Mucosa of descending colon (tissue), 3 donors: Measurements from ENCODE around the gene EMCN. TPM values are rescaled to one million over a fixed set of nuclear protein-coding genes. Genes with fewer than 3 reads are reported as not detected.

Source experiments
- ATAC-seq: fragments of 200-7000 bp; cut with Tn5 transposase; one replicate; pipeline ENCODE4 v1.9.1; 2020; ENCODE audit warnings: mild to moderate bottlenecking, moderate library complexity
- DNase-seq, 3 donors: peaks; one replicate each; pipeline ENCODE4 v3.0.0-alpha.2; 2020
- H3K36me3 ChIP-seq: fragments of 200-600 bp; one replicate; pipeline ENCODE4 v1.8.0; 2021; ENCODE audit warnings: low read depth, mild to moderate bottlenecking
- H3K4me1 ChIP-seq: fragments of 200-600 bp; one replicate; pipeline ENCODE4 v1.8.0; 2021; ENCODE audit warnings: low read depth, mild to moderate bottlenecking
- H3K4me3 ChIP-seq: fragments of 200-600 bp; one replicate; pipeline ENCODE4 v1.8.0; 2021; ENCODE audit warnings: mild to moderate bottlenecking
- H3K9me3 ChIP-seq: fragments of 200-600 bp; one replicate; pipeline ENCODE4 v1.8.0; 2021; ENCODE audit warnings: mild to moderate bottlenecking
- intact Hi-C, 2 donors: fragments of 100-400 bp; cut with DNase I in 1 of 2; cut with micrococcal nuclease in 1 of 2; formaldehyde crosslinking; loops; one replicate each; pipeline versions ENCODE4 v1.11.0 to v1.11.1; 2022; cut with DNase I, micrococcal nuclease
- total RNA-seq, 3 donors: library from RNA; stranded (reverse); fragmentation: NEBNext Ultra II Directional in 2 of 3; extraction: Animal tissue kit (Norgen Biotek cat#: 25700) in 2 of 3; gene quantifications; one replicate each; pipeline versions ENCODE4 v1.2.1 to v1.2.4, GENCODE V29; 2021 to 2023
- TF ChIP-seq, protein P1 (sequence below): fragments of 200-600 bp; IDR thresholded peaks from one replicate; pipeline ENCODE4 v1.8.0; 2022; ENCODE audit warnings: antibody characterized with exemption, mild to moderate bottlenecking
- donor health status: DM: no; HTN: no; CAD: no; lungs with moderate emphysema.
- donor health status: DM: no; HTN: no; CAD: no.
- donor health status: DM: no; HTN: yes; CAD: no.

EMCN gene
- total RNA-seq, 3 donors from 2014 or later = 3.1 to 8.0 (median 4.5) TPM

DNA sequence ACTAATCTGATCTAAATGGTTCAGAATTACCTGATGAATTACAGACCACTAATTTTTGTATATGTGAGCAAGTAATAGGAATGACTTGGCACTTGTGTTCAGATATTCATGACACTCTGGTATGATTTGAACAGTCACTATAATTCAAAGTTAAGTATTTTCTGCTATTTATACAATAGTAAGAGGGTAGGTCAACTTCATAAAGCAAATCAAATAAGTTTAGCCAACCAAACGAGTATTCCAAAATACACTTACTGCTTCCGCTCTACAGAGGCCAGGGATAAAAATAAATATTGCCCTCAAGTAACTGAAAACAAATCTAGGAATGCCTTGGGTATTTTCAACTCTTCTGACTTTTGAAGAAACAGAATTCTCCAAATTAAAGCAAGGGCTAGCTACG lies 9.1 kb downstream of the EMCN start:
- TF ChIP-seq, protein P1, sequence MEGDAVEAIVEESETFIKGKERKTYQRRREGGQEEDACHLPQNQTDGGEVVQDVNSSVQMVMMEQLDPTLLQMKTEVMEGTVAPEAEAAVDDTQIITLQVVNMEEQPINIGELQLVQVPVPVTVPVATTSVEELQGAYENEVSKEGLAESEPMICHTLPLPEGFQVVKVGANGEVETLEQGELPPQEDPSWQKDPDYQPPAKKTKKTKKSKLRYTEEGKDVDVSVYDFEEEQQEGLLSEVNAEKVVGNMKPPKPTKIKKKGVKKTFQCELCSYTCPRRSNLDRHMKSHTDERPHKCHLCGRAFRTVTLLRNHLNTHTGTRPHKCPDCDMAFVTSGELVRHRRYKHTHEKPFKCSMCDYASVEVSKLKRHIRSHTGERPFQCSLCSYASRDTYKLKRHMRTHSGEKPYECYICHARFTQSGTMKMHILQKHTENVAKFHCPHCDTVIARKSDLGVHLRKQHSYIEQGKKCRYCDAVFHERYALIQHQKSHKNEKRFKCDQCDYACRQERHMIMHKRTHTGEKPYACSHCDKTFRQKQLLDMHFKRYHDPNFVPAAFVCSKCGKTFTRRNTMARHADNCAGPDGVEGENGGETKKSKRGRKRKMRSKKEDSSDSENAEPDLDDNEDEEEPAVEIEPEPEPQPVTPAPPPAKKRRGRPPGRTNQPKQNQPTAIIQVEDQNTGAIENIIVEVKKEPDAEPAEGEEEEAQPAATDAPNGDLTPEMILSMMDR = no peak

DNA sequence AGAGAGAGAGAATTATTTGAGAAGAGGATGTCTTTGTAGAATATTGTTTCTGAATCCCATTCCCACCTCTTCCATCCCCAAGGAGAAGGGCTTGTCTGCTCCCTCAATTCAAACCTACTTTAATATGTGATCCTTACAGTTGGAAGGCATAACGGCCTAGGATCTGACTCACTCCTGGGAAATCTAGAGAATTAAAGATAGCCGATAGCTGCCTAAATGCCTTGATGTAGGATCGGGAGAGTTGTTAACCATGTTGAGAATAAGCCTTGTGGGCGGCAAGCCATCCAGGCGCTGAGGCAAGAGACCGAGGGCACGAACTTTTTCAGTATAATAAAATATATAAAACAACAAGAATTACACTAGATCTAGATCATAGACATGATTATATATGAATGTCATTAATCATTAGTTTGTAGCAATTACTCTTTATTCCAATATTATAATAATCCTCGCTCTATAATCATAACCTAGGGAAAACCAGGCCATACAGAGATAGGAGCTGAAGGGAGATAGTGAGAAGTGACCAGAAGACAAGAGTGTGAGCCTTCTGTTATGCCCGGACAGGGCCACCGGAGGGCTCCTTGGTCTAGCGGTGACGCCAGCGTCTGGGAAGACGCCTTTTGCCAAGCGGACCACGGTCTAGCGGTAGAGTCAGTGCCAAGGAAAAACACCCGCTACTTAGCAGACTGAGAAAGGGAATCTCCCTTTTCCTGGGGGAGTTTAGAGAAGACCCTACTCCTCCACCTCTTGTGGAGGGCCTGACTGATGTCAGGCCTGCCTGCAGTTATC lies 13.5 kb downstream of the EMCN start:
- intact Hi-C loops = no loop called here
- Histone ChIP-seq H3K4me1 (no peaks in the 10 kb centered on the region), H3K4me3 (no peak overlapping the region), H3K9me3 (no peaks in the 10 kb centered on the region), H3K36me3 (no peaks in the 10 kb centered on the region)
- ATAC-seq (no peak), DNase-seq (no peak)
- TF ChIP-seq, protein P1 = no peak

More for the DNA sequence above, 9.1 kb downstream of the EMCN start:
- Histone ChIP-seq H3K36me3 (no peaks in the 10 kb centered on the region), H3K4me1 (no peaks in the 10 kb centered on the region), H3K4me3 (no peak overlapping the region), H3K9me3 (no peaks in the 10 kb centered on the region)
- intact Hi-C loops = no loop called here
- ATAC-seq (no peak), DNase-seq (no peak)

DNA sequence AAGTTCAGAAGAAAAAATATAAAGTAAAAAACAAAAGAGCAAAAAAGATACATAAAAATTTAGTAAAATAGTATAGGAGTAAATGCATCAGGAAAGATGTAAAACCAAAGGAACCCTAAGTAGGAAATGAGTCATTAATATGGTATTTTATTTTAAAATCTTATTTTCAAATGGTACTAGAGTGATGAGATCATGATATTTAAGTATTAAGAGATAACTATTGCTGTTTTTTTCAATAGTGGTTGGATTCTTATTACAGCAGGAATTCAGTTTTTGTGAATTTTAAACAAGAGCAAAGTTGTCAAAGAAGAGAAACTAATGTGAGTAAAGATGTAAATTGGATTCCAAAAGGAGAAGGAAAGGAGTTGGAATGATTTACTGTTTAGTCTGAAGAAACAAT lies 20.0 kb downstream of the EMCN start:
- intact Hi-C loops = no loop called here
- Histone ChIP-seq H3K36me3 (no peaks in the 10 kb centered on the region), H3K4me3 (no peak overlapping the region), H3K9me3 (no peaks in the 10 kb centered on the region), H3K4me1 (no peaks in the 10 kb centered on the region)
- DNase-seq (no peak), ATAC-seq (no peak)
- TF ChIP-seq, protein P1 = no peak

DNA sequence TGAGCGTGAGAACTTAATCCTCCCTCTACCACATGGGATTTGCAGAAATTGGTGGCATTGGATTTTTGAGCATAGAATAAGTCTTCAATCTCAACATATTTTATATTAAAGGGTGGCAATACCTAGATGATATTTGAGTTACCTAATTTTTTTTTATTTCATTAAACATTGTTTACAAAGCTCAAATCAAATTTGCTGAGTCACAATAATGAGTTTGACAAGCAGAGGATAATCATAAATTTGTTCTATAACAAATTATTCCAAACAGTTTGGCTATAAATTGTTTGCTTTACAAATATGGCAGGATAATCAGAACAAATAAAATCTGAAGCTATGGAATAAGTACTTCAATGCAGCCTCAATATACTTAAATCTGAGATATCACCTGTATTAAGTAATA lies 22.7 kb downstream of the EMCN start:
- Histone ChIP-seq H3K4me1 (no peaks in the 10 kb centered on the region), H3K36me3 (no peaks in the 10 kb centered on the region), H3K4me3 (no peak overlapping the region), H3K9me3 (peaks cover 3% of the 10 kb centered on the region)
- TF ChIP-seq, protein P1 = no peak
- intact Hi-C loops = no loop called here
- ATAC-seq (no peak), DNase-seq (no peak)

DNA sequence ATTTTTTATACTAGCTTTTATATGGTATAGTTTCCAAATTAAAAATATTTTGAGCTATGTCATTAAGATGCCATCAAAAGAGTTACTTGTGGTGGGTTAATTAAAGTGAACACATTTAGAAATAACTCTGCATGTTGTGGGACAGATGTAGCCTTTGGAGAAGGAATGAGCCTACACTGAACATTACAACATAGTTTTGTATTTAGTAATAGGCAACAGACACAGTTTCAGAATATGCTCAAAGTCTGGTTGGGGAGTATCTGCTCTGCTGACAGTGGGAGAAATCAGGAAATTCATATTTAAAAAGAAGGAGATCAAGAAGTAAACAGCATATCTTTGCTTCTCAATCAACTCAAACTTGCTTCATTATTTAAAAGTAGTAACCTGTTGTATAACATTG lies 23.7 kb downstream of the EMCN start:
- intact Hi-C loops = no loop called here

More for the DNA sequence above, 23.7 kb downstream of the EMCN start:
- ATAC-seq (no peak), DNase-seq (no peak)
- Histone ChIP-seq H3K4me1 (no peaks in the 10 kb centered on the region), H3K9me3 (peaks cover 3% of the 10 kb centered on the region), H3K4me3 (no peak overlapping the region), H3K36me3 (no peaks in the 10 kb centered on the region)
- TF ChIP-seq, protein P1 = no peak
